Measurements from ENCODE around the gene RGS2. TPM values are rescaled to one million over a fixed set of nuclear protein-coding genes. Genes with fewer than 3 reads are reported as not detected.

RGS2 gene
- total RNA-seq, 1 donor from 2014 or later, result 110 TPM

Other genes with a start within 250 kb of the RGS2 start
- gene RGS1, start 233.3 kb upstream of the RGS2 start, total RNA-seq, result 5.7 TPM
- gene RGS13, start 172.9 kb upstream of the RGS2 start, total RNA-seq, result under 0.01 TPM

All from skeletal muscle tissue (tissue), 1 donor.